CD8-positive, alpha-beta memory T cell (primary cell): ENCODE measurements around the gene SACM1L. TPM values are rescaled to one million over a fixed set of nuclear protein-coding genes. Genes with fewer than 3 reads are reported as not detected.

Experiments used
- CTCF ChIA-PET: fragments of 350-600 bp; sonication (Branson Sonifier 250); formaldehyde crosslinking; loops from one replicate; lab custom pipeline; 2021; ENCODE audit warnings: antibody characterized with exemption; lab: Charles Lee
- POLR2A ChIA-PET: fragments of 350-600 bp; sonication (Branson Sonifier 250); formaldehyde crosslinking; loops from one replicate; lab custom pipeline; 2021; ENCODE audit warnings: antibody characterized with exemption; lab: Charles Lee
- DNase-seq, 5 donors: peaks; one replicate each; pipeline versions ENCODE4 v3.0.0 to v3.0.0-alpha.2; 2020 to 2022; ENCODE audit warnings: mixed read lengths in 1 of 5
- H3K27ac ChIP-seq: one replicate; pipeline ENCODE4 v1.7.0; 2013; ENCODE audit warnings: low read depth, mild to moderate bottlenecking, low read length, moderate library complexity
- H3K27me3 ChIP-seq: 2 replicates; pipeline ENCODE4 v1.7.0; 2013; ENCODE audit warnings: low read length, mild to moderate bottlenecking; ENCODE audit not compliant: insufficient read depth, poor library complexity, severe bottlenecking
- H3K36me3 ChIP-seq: 2 replicates; pipeline ENCODE4 v1.7.0; 2013; ENCODE audit warnings: mild to moderate bottlenecking, low read length, moderate library complexity; ENCODE audit not compliant: insufficient read depth
- H3K4me1 ChIP-seq: 2 replicates; pipeline ENCODE4 v1.7.0; 2013; ENCODE audit warnings: mild to moderate bottlenecking, low read length, moderate library complexity; ENCODE audit not compliant: insufficient read depth
- H3K4me3 ChIP-seq: 2 replicates; pipeline ENCODE4 v1.7.0; 2013; ENCODE audit warnings: mild to moderate bottlenecking, low read length
- H3K9me3 ChIP-seq: 2 replicates; pipeline ENCODE4 v1.7.0; 2013; ENCODE audit warnings: mild to moderate bottlenecking, low read length
- H3K27ac Mint-ChIP-seq, 8 donors: one replicate each; pipeline ENCODE4 v1.8.0; 2020 to 2021; ENCODE audit warnings: mixed read lengths in 8 of 8, mild to moderate bottlenecking in 6 of 8, inconsistent platforms in 3 of 8, moderate library complexity in 3 of 8
- H3K27me3 Mint-ChIP-seq, 2 donors: one replicate each; pipeline ENCODE4 v1.8.0; 2020 to 2021; ENCODE audit warnings: mixed read lengths in 2 of 2, mild to moderate bottlenecking in 1 of 2, moderate library complexity in 1 of 2
- H3K36me3 Mint-ChIP-seq, 3 donors: one replicate each; pipeline ENCODE4 v1.8.0; 2020 to 2021; ENCODE audit warnings: mixed read lengths in 3 of 3, inconsistent platforms in 1 of 3, mild to moderate bottlenecking in 1 of 3
- H3K4me1 Mint-ChIP-seq, 3 donors: one replicate each; pipeline ENCODE4 v1.8.0; 2020 to 2021; ENCODE audit warnings: mixed read lengths in 3 of 3, inconsistent platforms in 1 of 3, mild to moderate bottlenecking in 1 of 3
- H3K4me3 Mint-ChIP-seq, 7 donors: one replicate each; pipeline ENCODE4 v1.8.0; 2020 to 2021; ENCODE audit warnings: mixed read lengths in 7 of 7, mild to moderate bottlenecking in 6 of 7, moderate library complexity in 4 of 7, inconsistent platforms in 2 of 7
- H3K9me3 Mint-ChIP-seq, 5 donors: one replicate each; pipeline ENCODE4 v1.8.0; 2020 to 2022; ENCODE audit warnings: mixed read lengths in 5 of 5, mild to moderate bottlenecking in 3 of 5, moderate library complexity in 2 of 5, inconsistent platforms in 1 of 5
- polyA plus RNA-seq: library from polyadenylated mRNA; unstranded; fragments of 300-500 nt; fragmentation: Illumina TruSeq; gene quantifications from one replicate; pipeline ENCODE4 v1.2.3, GENCODE V29; 2021
- total RNA-seq, 2 experiments: library from RNA; stranded (reverse); gene quantifications; one replicate each; pipeline ENCODE4 v1.2.3, GENCODE V29; 2021

Gene SACM1L
- total RNA-seq: 10 to 100 TPM; 78.7 to 79.1 TPM
- 41.0 TPM for polyA plus RNA-seq

DNA sequence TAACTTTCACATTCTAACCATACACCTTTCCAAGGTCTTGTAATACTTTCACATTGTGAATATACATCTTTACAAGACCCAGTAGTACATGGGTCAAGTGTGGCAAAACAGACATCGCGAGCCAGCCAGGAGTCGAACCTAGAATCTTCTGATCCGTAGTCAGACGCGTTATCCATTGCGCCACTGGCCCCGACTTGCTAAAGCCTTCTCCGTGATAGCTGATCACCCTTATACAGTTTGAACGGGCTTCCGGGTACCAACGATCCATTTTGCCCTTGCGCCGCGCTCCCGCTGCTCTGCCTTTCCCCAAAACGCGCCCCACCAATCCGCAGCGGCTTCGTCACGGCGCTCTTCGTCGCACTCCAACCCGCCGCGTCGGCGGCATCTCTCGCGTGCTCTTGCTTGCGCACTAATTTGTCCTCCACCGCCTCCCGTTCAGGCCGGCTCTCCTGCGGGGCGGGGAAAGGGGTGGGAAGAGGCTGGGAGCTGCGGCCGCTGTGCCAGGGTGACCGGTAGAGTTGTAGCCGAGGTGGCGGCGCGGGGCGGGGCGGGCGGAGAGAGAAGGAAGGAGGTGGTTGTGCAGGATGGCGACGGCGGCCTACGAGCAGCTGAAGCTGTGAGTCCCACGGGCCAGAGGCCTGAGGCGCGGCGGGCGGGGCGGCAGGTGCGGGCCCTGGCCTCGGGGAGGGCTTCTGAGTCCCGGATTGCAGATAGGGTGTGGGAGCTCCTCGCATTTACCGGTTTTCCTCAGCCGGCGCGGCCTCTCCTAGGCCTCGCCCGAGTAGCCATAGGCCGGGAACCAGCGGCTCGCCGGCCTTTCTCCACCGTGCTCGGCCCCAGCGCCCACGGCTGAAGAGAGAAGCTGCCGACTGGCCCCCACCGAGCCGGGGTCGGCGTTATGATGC is at the start of gene SACM1L:
TSS of gene SACM1L (plus strand) at position 515 of the 905 bp plus-strand sequence. CDS start at position 585, 70 bp downstream.
- Histone ChIP-seq H3K27ac (peak within 1 kb of the TSS; percentile 93), H3K4me1 (peaks cover 40% of the 10 kb centered on the region), H3K4me3 (peak within 1 kb of the TSS; percentile 95), H3K27me3 (no peaks in the 10 kb centered on the region), H3K36me3 (no peaks in the 10 kb centered on the region), H3K9me3 (no peaks in the 10 kb centered on the region)
- ChIA-PET POLR2A (interaction anchor here (0.6 to 1.5 kb wide), 4 partner anchors 11 to 40 kb away, joined by 3 to 9 read pairs (median 4); no protein-coding TSS in a partner anchor), CTCF (interaction anchor here (0.9 to 2.3 kb wide), 4 partner anchors 16 to 33 kb away, joined by 3 to 10 read pairs (median 6); no protein-coding TSS in a partner anchor)
- peak; percentile 92 to 98 (median 97) for DNase-seq
- peaks cover 57 to 66% (median 65%) of the 10 kb centered on the region in 3 donors for H3K4me1 Mint-ChIP-seq
- H3K4me3 Mint-ChIP-seq: peak within 1 kb of the TSS; percentile 84 to 98 (median 90)
- H3K27me3 Mint-ChIP-seq: peaks cover 4 to 9% of the 10 kb centered on the region in 2 donors
- H3K36me3 Mint-ChIP-seq: peaks cover 0 to 38% (median 12%) of the 10 kb centered on the region in 3 donors
- H3K9me3 Mint-ChIP-seq: peaks cover 0 to 5% (median 3%) of the 10 kb centered on the region in 5 donors
- peak within 1 kb of the TSS; percentile 89 to 100 (median 98) for H3K27ac Mint-ChIP-seq

- Histone ChIP-seq H3K27ac (no peak overlapping the region), H3K27me3 (no peaks in the 10 kb centered on the region), H3K36me3 (peaks cover 4% of the 10 kb centered on the region), H3K9me3 (no peaks in the 10 kb centered on the region), H3K4me3 (no peak overlapping the region), H3K4me1 (no peaks in the 10 kb centered on the region)
- H3K27ac Mint-ChIP-seq: peak overlapping the region in 2 of 8 donors; percentile 10 to 63
- POLR2A ChIA-PET: no interaction called here
- H3K36me3 Mint-ChIP-seq: peaks cover 5 to 50% (median 10%) of the 10 kb centered on the region in 3 donors
- no peaks in the 10 kb centered on the region for H3K27me3 Mint-ChIP-seq
- H3K4me3 Mint-ChIP-seq: no peak overlapping the region
- CTCF ChIA-PET: no interaction called here
- H3K4me1 Mint-ChIP-seq: peaks cover 8 to 40% (median 14%) of the 10 kb centered on the region in 3 donors
- DNase-seq: no peak
- no peaks in the 10 kb centered on the region for H3K9me3 Mint-ChIP-seq
These were observed 49.1 kb upstream of the SACM1L start for GRCh38 chr3:45640091-45640507.

GRCh38 chr3:45640724-45641361 is 48.4 kb upstream of the SACM1L start:
- no peaks in the 10 kb centered on the region for H3K4me1 ChIP-seq
- POLR2A ChIA-PET: no interaction called here
- H3K9me3 ChIP-seq: no peaks in the 10 kb centered on the region
- peaks cover 4% of the 10 kb centered on the region for H3K36me3 ChIP-seq
- CTCF ChIA-PET: no interaction called here
- Mint-ChIP-seq H3K27me3 (no peaks in the 10 kb centered on the region), H3K27ac (peak overlapping the region in 3 of 8 donors; percentile 8 to 49 (median 36)), H3K36me3 (peaks cover 5 to 45% (median 8%) of the 10 kb centered on the region in 3 donors), H3K4me1 (peaks cover 8 to 38% (median 14%) of the 10 kb centered on the region in 3 donors), H3K4me3 (no peak overlapping the region), H3K9me3 (no peaks in the 10 kb centered on the region)
- H3K27me3 ChIP-seq: no peaks in the 10 kb centered on the region
- H3K4me3 ChIP-seq: no peak overlapping the region
- H3K27ac ChIP-seq: no peak overlapping the region
- DNase-seq: no peak

GRCh38 chr3:45641756-45642155 is 47.4 kb upstream of the SACM1L start:
- no peaks in the 10 kb centered on the region for H3K9me3 Mint-ChIP-seq
- Histone ChIP-seq H3K36me3 (peaks cover 4% of the 10 kb centered on the region), H3K4me1 (no peaks in the 10 kb centered on the region), H3K27me3 (no peaks in the 10 kb centered on the region), H3K27ac (no peak overlapping the region), H3K4me3 (no peak overlapping the region), H3K9me3 (no peaks in the 10 kb centered on the region)
- no peak overlapping the region for H3K4me3 Mint-ChIP-seq
- peaks cover 3 to 39% (median 6%) of the 10 kb centered on the region in 3 donors for H3K36me3 Mint-ChIP-seq
- ChIA-PET CTCF (interaction anchor here (0.7 to 1.2 kb wide), 2 partner anchors 15 to 18 kb away, joined by 3 read pairs; no protein-coding TSS in a partner anchor), POLR2A (no interaction called here)
- peaks cover 8 to 38% (median 14%) of the 10 kb centered on the region in 3 donors for H3K4me1 Mint-ChIP-seq
- no peak overlapping the region for H3K27ac Mint-ChIP-seq
- H3K27me3 Mint-ChIP-seq: no peaks in the 10 kb centered on the region
- no peak for DNase-seq

DNA sequence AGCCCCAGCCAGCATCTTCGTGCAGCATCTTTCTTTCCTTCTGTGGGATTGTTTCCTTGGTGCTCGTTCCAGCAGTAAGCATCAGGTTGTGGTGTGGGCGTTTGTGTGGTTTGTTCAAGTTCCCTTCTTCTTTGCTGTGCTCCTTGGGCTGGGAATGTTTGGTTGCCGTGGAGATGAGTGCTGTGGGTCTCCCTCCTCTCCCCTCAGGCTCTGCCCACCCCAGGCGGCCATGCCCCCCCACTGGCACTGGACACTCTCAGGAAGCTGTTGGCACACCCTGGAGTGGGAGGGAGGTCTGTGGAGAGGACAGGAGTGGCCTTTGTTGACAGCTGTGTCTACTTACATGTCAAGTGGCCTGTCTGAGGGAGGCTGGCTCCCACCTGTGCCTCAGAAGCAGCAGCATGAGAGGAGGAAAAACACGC is 46.5 kb upstream of the SACM1L start:
- Mint-ChIP-seq H3K4me1 (peaks cover 9 to 35% (median 19%) of the 10 kb centered on the region in 3 donors), H3K36me3 (peaks cover 2 to 37% (median 4%) of the 10 kb centered on the region in 3 donors), H3K4me3 (no peak overlapping the region), H3K27ac (peak overlapping the region in 2 of 8 donors; percentile 32 to 61), H3K9me3 (no peaks in the 10 kb centered on the region), H3K27me3 (no peaks in the 10 kb centered on the region)
- Histone ChIP-seq H3K27me3 (no peaks in the 10 kb centered on the region), H3K9me3 (no peaks in the 10 kb centered on the region), H3K4me1 (no peaks in the 10 kb centered on the region), H3K27ac (no peak overlapping the region), H3K36me3 (peaks cover 4% of the 10 kb centered on the region), H3K4me3 (no peak overlapping the region)
- DNase-seq: no peak
- CTCF ChIA-PET: no interaction called here
- POLR2A ChIA-PET: no interaction called here

DNA sequence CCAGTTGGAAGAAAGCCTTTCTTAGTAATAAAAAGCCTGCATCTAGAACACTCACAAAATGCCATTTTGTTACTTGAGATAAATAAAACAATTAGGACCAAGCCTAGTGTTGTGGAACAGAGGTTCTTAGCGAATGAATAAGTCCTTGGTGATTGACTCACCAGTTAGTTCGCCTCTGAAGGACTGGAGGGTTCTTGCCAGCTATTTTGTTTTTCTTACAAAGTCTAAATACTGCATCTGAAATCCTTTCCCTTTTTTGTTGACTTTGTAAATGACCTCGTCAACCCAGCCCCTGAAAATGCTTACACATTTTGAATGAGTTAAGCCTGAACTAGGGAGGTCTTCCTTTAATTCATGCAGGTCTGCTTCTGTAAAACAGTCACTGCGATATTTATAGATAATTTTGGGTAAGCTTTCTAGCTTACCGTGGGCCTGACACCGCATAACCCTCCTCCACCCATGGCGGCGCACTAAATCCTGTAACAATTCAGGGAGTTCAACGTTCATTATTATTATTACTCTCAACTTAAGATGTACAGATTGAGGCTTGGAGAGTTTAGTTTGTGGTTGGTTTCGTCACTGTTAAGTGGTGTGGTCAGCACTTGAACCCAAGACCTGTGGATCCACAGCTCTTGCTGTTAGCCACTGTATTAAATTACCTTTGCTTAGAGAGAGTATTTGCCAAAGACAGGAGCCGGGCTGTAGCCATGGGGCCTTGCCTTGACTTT is 45.0 kb upstream of the SACM1L start:
- ChIA-PET POLR2A (no interaction called here), CTCF (interaction anchor here (3.2 kb wide), 1 partner anchor 12 kb away, joined by 14 read pairs; no protein-coding TSS in a partner anchor)
- H3K9me3 Mint-ChIP-seq: peaks cover 0 to 8% (median 0%) of the 10 kb centered on the region in 5 donors
- Histone ChIP-seq H3K9me3 (no peaks in the 10 kb centered on the region), H3K27me3 (no peaks in the 10 kb centered on the region), H3K4me3 (no peak overlapping the region), H3K36me3 (peaks cover 4% of the 10 kb centered on the region), H3K27ac (no peak overlapping the region), H3K4me1 (no peaks in the 10 kb centered on the region)
- H3K36me3 Mint-ChIP-seq: peaks cover 6 to 36% (median 15%) of the 10 kb centered on the region in 3 donors
- H3K27ac Mint-ChIP-seq: peak overlapping the region in 2 of 8 donors; percentile 8 to 25
- no peak for DNase-seq
- no peaks in the 10 kb centered on the region for H3K27me3 Mint-ChIP-seq
- H3K4me3 Mint-ChIP-seq: no peak overlapping the region
- peaks cover 10 to 25% (median 23%) of the 10 kb centered on the region in 3 donors for H3K4me1 Mint-ChIP-seq

DNA sequence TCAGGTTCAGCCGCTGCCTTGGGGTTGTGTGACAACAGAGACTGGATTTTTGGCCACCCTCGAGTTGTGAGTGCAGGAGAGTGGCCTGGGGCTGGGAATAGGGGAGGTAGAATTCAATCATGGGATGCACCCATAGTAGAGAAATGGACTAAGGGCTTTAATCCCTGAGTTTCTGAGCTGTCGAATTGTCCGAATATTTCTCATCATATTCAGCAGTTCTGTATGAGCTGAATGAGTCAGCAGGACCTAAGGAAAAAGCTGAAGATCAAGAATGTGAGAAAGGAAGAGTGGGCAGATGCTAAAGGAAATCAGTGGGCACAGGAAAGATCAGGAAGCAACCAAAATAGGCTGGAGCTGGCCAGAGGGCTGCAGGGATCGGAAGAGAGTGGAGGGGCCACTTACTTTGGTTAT is 44.4 kb upstream of the SACM1L start:
- no peak overlapping the region for H3K4me3 ChIP-seq
- H3K27me3 Mint-ChIP-seq: no peaks in the 10 kb centered on the region
- peaks cover 10 to 25% (median 20%) of the 10 kb centered on the region in 3 donors for H3K4me1 Mint-ChIP-seq
- CTCF ChIA-PET: interaction anchor here (3.2 kb wide), 1 partner anchor 12 kb away, joined by 14 read pairs; no protein-coding TSS in a partner anchor
- peak overlapping the region in 2 of 8 donors; percentile 8 to 25 for H3K27ac Mint-ChIP-seq
- no peak overlapping the region for H3K4me3 Mint-ChIP-seq
- H3K27ac ChIP-seq: no peak overlapping the region
- no peak for DNase-seq
- POLR2A ChIA-PET: interaction anchor here (0.5 kb wide), 1 partner anchor 490 kb away, joined by 5 read pairs; no protein-coding TSS in a partner anchor
- H3K27me3 ChIP-seq: no peaks in the 10 kb centered on the region
- peaks cover 7 to 36% (median 17%) of the 10 kb centered on the region in 3 donors for H3K36me3 Mint-ChIP-seq
- H3K9me3 Mint-ChIP-seq: peaks cover 0 to 9% (median 2%) of the 10 kb centered on the region in 5 donors
- H3K9me3 ChIP-seq: peaks cover under 1% of the 10 kb centered on the region
- peaks cover 4% of the 10 kb centered on the region for H3K36me3 ChIP-seq
- no peaks in the 10 kb centered on the region for H3K4me1 ChIP-seq
